NOMO-1 treated with DMSO at 0.1 percent for 48 hours (cell line): ENCODE data around the gene VN1R4.
"Not testable (repeated sequence)": the region's sequence is repeated elsewhere in the genome, so short reads cannot be mapped to it uniquely, and the experiment has no call there.

Source experiments
- DNase-seq: peaks from one replicate; lab custom pipeline; 2025; ENCODE audit not compliant: unreplicated experiment; lab: John Stamatoyannopoulos, UW

The VN1R4 gene

GRCh38 chr19:53267623-53268022 lies at the start of gene VN1R4:
VN1R4 (minus strand) TSS chr19:53267723; CDS start chr19:53267665, 58 bp downstream.
- not testable (repeated sequence) for DNase-seq

- no peak for DNase-seq
These were observed 44.4 kb upstream of the VN1R4 start for GRCh38 chr19:53311897-53312296.

- DNase-seq, result no peak
These were observed 43.5 kb upstream of the VN1R4 start for GRCh38 chr19:53311044-53311443.

GRCh38 chr19:53308339-53308811 lies 40.9 kb upstream of the VN1R4 start:
- no peak for DNase-seq

GRCh38 chr19:53301341-53301740 lies 33.8 kb upstream of the VN1R4 start:
- not testable (repeated sequence) for DNase-seq

GRCh38 chr19:53294786-53295441 lies 27.4 kb upstream of the VN1R4 start:
- no peak for DNase-seq

- no peak for DNase-seq
These were observed 23.4 kb upstream of the VN1R4 start for GRCh38 chr19:53290758-53291549.

GRCh38 chr19:53285087-53285486 lies 17.6 kb upstream of the VN1R4 start:
- no peak for DNase-seq

- not testable (repeated sequence) for DNase-seq
These were observed 14.4 kb upstream of the VN1R4 start for GRCh38 chr19:53281947-53282346.

- DNase-seq, result no peak
These were observed 8.0 kb upstream of the VN1R4 start for GRCh38 chr19:53275480-53275879.

GRCh38 chr19:53272044-53272443 lies 4.5 kb upstream of the VN1R4 start:
- no peak for DNase-seq

- DNase-seq, result not testable (repeated sequence)
These were observed 2.3 kb upstream of the VN1R4 start for GRCh38 chr19:53269861-53270260.

- not testable (repeated sequence) for DNase-seq
These were observed 9.7 kb downstream of the VN1R4 start, which contains the start of gene VN1R2 for GRCh38 chr19:53257715-53258342. VN1R2 (plus strand) TSS chr19:53258292; CDS start chr19:53258376, 84 bp downstream.

- DNase-seq, result no peak
These were observed 12.8 kb downstream of the VN1R4 start, which contains the start of gene ZNF677 for GRCh38 chr19:53254411-53255341. ZNF677 (minus strand) TSS chr19:53254873; CDS start chr19:53251550, 3,323 bp downstream.

GRCh38 chr19:53246498-53246897 lies 21.0 kb downstream of the VN1R4 start:
- peak; percentile 40 for DNase-seq

GRCh38 chr19:53237114-53237777 lies 30.3 kb downstream of the VN1R4 start:
- no peak for DNase-seq

- no peak for DNase-seq
These were observed 42.9 kb downstream of the VN1R4 start for GRCh38 chr19:53224606-53225005.

GRCh38 chr19:53222716-53223115 lies 44.8 kb downstream of the VN1R4 start:
- not testable (repeated sequence) for DNase-seq
